K562 (cell line): ENCODE results near the gene KIAA0513. TPM values are rescaled to one million over a fixed set of nuclear protein-coding genes. Genes with fewer than 3 reads are reported as not detected.

Experiments used
- ATAC-seq: fragments of 200-7000 bp; cut with Tn5 transposase; 3 replicates; pipeline ENCODE4 v1.9.1; 2020; ENCODE audit warnings: moderate library complexity
- BruUV-seq: library from RNA; stranded (reverse); fragments of 400-500 nt; replicated peaks from 2 replicates; lab custom pipeline; 2021; lab: Mats Ljungman, UMichigan
- CTCF ChIA-PET: fragments of 300-600 bp; formaldehyde crosslinking; extraction: SDS; loops from one replicate; lab custom pipeline; 2021; ENCODE audit warnings: low intra/inter-chr PET ratio; lab: Yijun Ruan, JAX
- POLR2A ChIA-PET: fragments of 300-600, 350-650 bp; sonication (Branson Sonifier 250); formaldehyde crosslinking; extraction: SDS; loops from one replicate; lab custom pipeline; 2021; ENCODE audit warnings: antibody characterized with exemption, inconsistent platforms; lab: Yijun Ruan, JAX
- DNase-seq, 4 experiments: peaks; one replicate each; pipeline versions ENCODE4 v3.0.0 to v3.0.0-alpha.2; 2011 to 2018; ENCODE audit warnings: low spot score in 3 of 4, mixed read lengths in 3 of 4; ENCODE audit errors: extremely low read depth in 1 of 4
- FAIRE-seq: peaks from 2 replicates; lab custom pipeline; 2011; peaks lifted over from hg19 to GRCh38; lab: Jason Lieb, UNC
- H2AFZ ChIP-seq: 2 replicates; pipeline ENCODE4 v1.6.0; 2011; ENCODE audit warnings: low read depth, low read length, control low read depth, inconsistent platforms
- H3K27ac ChIP-seq: fragments of 200-600 bp; 3 replicates; pipeline ENCODE4 v1.8.0; 2011; ENCODE audit warnings: low read depth, mild to moderate bottlenecking, control low read depth, inconsistent platforms, low read length, moderate library complexity, mixed read lengths; ENCODE audit errors: extremely low read depth
- H3K27me3 ChIP-seq, 2 experiments: fragments of 300-600 bp in 1 of 2; 2 replicates in 1 of 2; 3 replicates in 1 of 2; pipeline versions ENCODE4 v1.6.0 to v1.8.0; 2011; ENCODE audit warnings: inconsistent platforms in 2 of 2, low read length in 2 of 2, mild to moderate bottlenecking in 1 of 2, mixed read lengths in 1 of 2, moderate library complexity in 1 of 2; ENCODE audit not compliant: control insufficient read depth in 2 of 2, insufficient read depth in 2 of 2
- H3K36me3 ChIP-seq: fragments of 300-600 bp; 3 replicates; pipeline ENCODE4 v1.8.0; 2011; ENCODE audit warnings: mild to moderate bottlenecking, low read length, inconsistent platforms; ENCODE audit not compliant: control insufficient read depth, insufficient read depth
- H3K4me1 ChIP-seq, 2 experiments: fragments of 200-600 bp in 1 of 2; replicated peaks in 1 of 2; 2 replicates in 1 of 2; 3 replicates in 1 of 2; pipeline versions ENCODE4 v1.5.1 to v1.8.0; 2011; ENCODE audit warnings: inconsistent platforms in 2 of 2, low read length in 2 of 2, mild to moderate bottlenecking in 1 of 2, mixed read lengths in 1 of 2, moderate library complexity in 1 of 2; ENCODE audit not compliant: control insufficient read depth in 2 of 2, insufficient read depth in 2 of 2
- H3K4me2 ChIP-seq: 2 replicates; pipeline ENCODE4 v1.6.1; 2011; ENCODE audit warnings: low read length, control low read depth, inconsistent platforms, mixed read lengths; ENCODE audit not compliant: insufficient read depth
- H3K4me3 ChIP-seq: fragments of 200-600 bp; sonication (generic), shearing (Covaris generic); 2 replicates; pipeline ENCODE4 v1.5.1; 2016; ENCODE audit warnings: control low read depth, inconsistent platforms
- H3K79me2 ChIP-seq: fragments of 200-600 bp; 3 replicates; pipeline ENCODE4 v1.8.0; 2011; ENCODE audit warnings: low read length, inconsistent platforms; ENCODE audit not compliant: control insufficient read depth, insufficient read depth
- H3K9ac ChIP-seq, 2 experiments: 2 replicates each; pipeline versions ENCODE4 v1.6.0 to v1.6.1; 2011; ENCODE audit warnings: low read depth in 2 of 2, low read length in 2 of 2, control low read depth in 1 of 2, inconsistent platforms in 1 of 2, mild to moderate bottlenecking in 1 of 2, mixed read lengths in 1 of 2; ENCODE audit not compliant: insufficient read depth in 1 of 2
- H3K9me1 ChIP-seq: one replicate; pipeline ENCODE4 v1.6.0; 2011; ENCODE audit warnings: inconsistent platforms, mild to moderate bottlenecking, low read length, moderate library complexity; ENCODE audit not compliant: control insufficient read depth, insufficient read depth
- H3K9me3 ChIP-seq: replicated peaks from 2 replicates; pipeline ENCODE4 v1.5.1; 2011; ENCODE audit warnings: low read depth, low read length, inconsistent platforms; ENCODE audit not compliant: control insufficient read depth, insufficient read depth
- H4K20me1 ChIP-seq: replicated peaks from 2 replicates; pipeline ENCODE4 v1.6.1; 2011; ENCODE audit warnings: low read length, inconsistent platforms, mixed read lengths; ENCODE audit not compliant: control insufficient read depth, insufficient read depth
- ADNP ChIP-seq: fragments of 200-800 bp; sonication (Bioruptor generic); IDR thresholded peaks from 2 replicates; pipeline ENCODE4 v1.6.1; 2016; ENCODE audit warnings: missing genetic modification characterization, missing compliant biosample characterization
- BMI1 ChIP-seq: fragments of 150-350 bp; IDR thresholded peaks from 2 replicates; pipeline ENCODE4 v1.6.1; 2014; ENCODE audit warnings: low read length
- BRD4 ChIP-seq: fragments of 200-600 bp; sonication (generic); IDR thresholded peaks from 2 replicates; pipeline ENCODE4 v1.6.1; 2017; ENCODE audit warnings: inconsistent platforms
- GATAD2A ChIP-seq: fragments of 450-650 bp; IDR thresholded peaks from 2 replicates; pipeline ENCODE4 v1.6.1; 2017
- JUND ChIP-seq, 2 experiments: IDR thresholded peaks; 2 replicates in 1 of 2; 3 replicates in 1 of 2; pipeline ENCODE4 v1.6.1; 2011; ENCODE audit warnings: borderline replicate concordance in 2 of 2, low read depth in 2 of 2, low read length in 2 of 2, improper control_type of control experiment in 1 of 2, missing biosample characterization in 1 of 2, missing genetic modification characterization in 1 of 2, missing genetic modification reagents in 1 of 2
- MAFF ChIP-seq: IDR thresholded peaks from 2 replicates; pipeline ENCODE4 v1.6.1; 2012; ENCODE audit warnings: low read length, improper control_type of control experiment
- MAZ ChIP-seq, 2 experiments: fragments of 450-650 bp in 1 of 2; sonication (generic) in 1 of 2; formaldehyde crosslinking; IDR thresholded peaks in 1 of 2; conservative IDR thresholded peaks in 1 of 2; 2 replicates each; pipeline versions ENCODE4 v1.4.0 to v1.5.0; 2020; ENCODE audit warnings: mild to moderate bottlenecking in 1 of 2, missing genetic modification reagents in 1 of 2
- NR2C1 ChIP-seq, 2 experiments: fragments of 450-650 bp; IDR thresholded peaks; 2 replicates each; pipeline ENCODE4 v1.6.1; 2017; ENCODE audit warnings: mild to moderate bottlenecking in 2 of 2, antibody characterized with exemption in 1 of 2, inconsistent platforms in 1 of 2, missing compliant biosample characterization in 1 of 2, missing genetic modification characterization in 1 of 2
- RAD21 ChIP-seq, 2 experiments: fragments of 250-450 bp in 1 of 2; fragments of 450-650 bp in 1 of 2; sonication (Bioruptor Pico) in 1 of 2; formaldehyde crosslinking in 1 of 2; IDR thresholded peaks in 1 of 2; conservative IDR thresholded peaks in 1 of 2; 2 replicates each; pipeline versions ENCODE4 v1.4.0 to v1.8.0; 2020 to 2022; ENCODE audit warnings: mild to moderate bottlenecking in 2 of 2, moderate library complexity in 1 of 2
- TEAD4 ChIP-seq, 2 experiments: sonication (generic) in 1 of 2; formaldehyde crosslinking in 1 of 2; IDR thresholded peaks; 2 replicates each; pipeline versions ENCODE4 v1.6.1 to v1.8.0; 2012 to 2022; ENCODE audit warnings: borderline replicate concordance in 1 of 2, inconsistent platforms in 1 of 2, low read length in 1 of 2, mild to moderate bottlenecking in 1 of 2, missing genetic modification reagents in 1 of 2
- ZNF232 ChIP-seq: sonication (generic); formaldehyde crosslinking; IDR thresholded peaks from 2 replicates; pipeline ENCODE4 v1.8.0; 2022; ENCODE audit warnings: mild to moderate bottlenecking, missing genetic modification reagents
- WGBS: fragments of 100-300 bp; shearing (Covaris generic); methylation state at CpG from one replicate; pipeline ENCODE4 v1.1.6; 2016; ENCODE audit warnings: low coverage, mixed read lengths; ENCODE audit not compliant: insufficient coverage; ENCODE audit errors: missing lambda C conversion rate; 5-methylcytosine and 5-hydroxymethylcytosine counted together
- in situ Hi-C: fragments of 300-500 bp; cut with MboI; formaldehyde crosslinking; loops from 4 replicates; pipeline ENCODE4 v1.15.0; 2018; ENCODE audit warnings: inconsistent platforms, mixed read lengths
- intact Hi-C: fragments of 100-400 bp; cut with micrococcal nuclease; formaldehyde crosslinking; loops from 2 replicates; pipeline ENCODE4 v1.14.2; 2022
- polyA plus RNA-seq, 8 experiments: library from polyadenylated mRNA; depleted of rRNA in 4 of 8; stranded (reverse) in 5 of 8; unstranded in 3 of 8; fragments of >200 nt; fragmentation: Nextera tagmentation in 2 of 8; fragmentation: Illumina TruSeq in 1 of 8; extraction: Ambion mirVana in 2 of 8; extraction: Trizol in 1 of 8; gene quantifications; 2 replicates each; pipeline versions ENCODE4 v1.2.1 to v1.2.3, GENCODE V29; 2011 to 2014; ENCODE audit warnings: inconsistent platforms in 1 of 8, missing spikeins in 1 of 8
- total RNA-seq, 7 experiments: library from RNA; depleted of rRNA in 6 of 7; stranded (reverse); fragments of >200 nt in 6 of 7; fragmentation: Illumina TruSeq in 2 of 7; extraction: Trizol in 2 of 7; gene quantifications; 2 replicates each; pipeline versions ENCODE4 v1.2.1 to v1.2.3, GENCODE V29; 2011 to 2021; ENCODE audit warnings: low replicate concordance in 1 of 7
- TF ChIP-seq, protein P1 (sequence below): fragments of 450-650 bp; formaldehyde crosslinking; IDR thresholded peaks from 2 replicates; pipeline ENCODE4 v1.4.0; 2020; ENCODE audit warnings: mild to moderate bottlenecking, moderate library complexity
- TF ChIP-seq, protein P2 (sequence below), 2 experiments: fragments of 150-350 bp in 1 of 2; IDR thresholded peaks; 2 replicates each; pipeline ENCODE4 v1.6.1; 2012 to 2016; ENCODE audit warnings: low read depth in 2 of 2, low read length in 2 of 2, mild to moderate bottlenecking in 1 of 2, moderate library complexity in 1 of 2
- TF ChIP-seq, protein P3 (sequence below): fragments of 450-650 bp; IDR thresholded peaks from 2 replicates; pipeline ENCODE4 v1.6.1; 2016; ENCODE audit warnings: low read depth, mild to moderate bottlenecking, moderate library complexity

Gene KIAA0513
- total and polyA plus RNA-seq, 9 of the 15 experiments (the other 6 are each of a cell fraction or from before 2014, with no cell fraction given) = 0.18 to 13.7 (median 10.2) TPM

DNA sequence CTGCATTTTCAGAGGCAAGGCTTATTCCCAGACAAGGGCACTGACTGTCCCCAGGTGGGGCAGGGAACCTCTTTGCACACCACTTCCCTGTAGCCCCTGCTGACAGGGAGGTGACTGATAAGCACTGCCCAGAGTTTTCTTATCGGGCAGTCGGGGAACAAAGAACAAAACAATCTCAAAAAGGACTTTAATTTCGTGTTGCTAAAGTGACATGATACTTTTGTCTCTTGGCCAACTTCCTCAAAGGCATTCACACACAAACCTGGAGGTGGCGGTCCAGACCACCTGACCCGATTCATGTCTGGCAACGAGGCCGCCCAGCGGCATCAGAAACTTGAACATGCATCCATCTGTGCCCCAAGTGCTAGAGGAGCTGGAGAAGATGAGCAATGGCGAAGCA is 45.2 kb upstream of the KIAA0513 start:
- ATAC-seq = peak; percentile 75
- CTCF ChIA-PET = interaction anchor here (0.6 to 1.5 kb wide), 4 partner anchors 103 to 226 kb away, joined by 3 to 10 read pairs (median 4); no protein-coding TSS in a partner anchor
- no TSS peak for BruUV-seq
- TF ChIP-seq ZNF232 (CRISPR knock-in tag) (no peak), ADNP (tag) (no peak), MAZ (CRISPR knock-in tag; conservative IDR thresholded peaks at IDR 0.05 in 1 of 2, IDR thresholded peaks at IDR 0.05 in 1 of 2) (peak in 1 of 2 experiments; percentile 50; a peak in 1 of 4 replicates), NR2C1 (IDR thresholded peaks at IDR 0.05) (no peak), NR2C1 (tag; IDR thresholded peaks at IDR 0.05) (no peak), MAFF (no peak), BRD4 (no peak), BMI1 (no peak), GATAD2A (no peak), TEAD4 (IDR thresholded peaks at IDR 0.05; ENCODE audit: low read length) (0 out of 2 replicates have a peak, but pooled peaks have one; percentile 41), TEAD4 (CRISPR knock-in tag; IDR thresholded peaks at IDR 0.05; ENCODE audit: borderline replicate concordance) (no peak), RAD21 (CRISPR knock-in tag; conservative IDR thresholded peaks at IDR 0.05 in 1 of 2, IDR thresholded peaks at IDR 0.05 in 1 of 2) (peak; percentile 73 to 85), JUND (IDR thresholded peaks at IDR 0.05; ENCODE audit: borderline replicate concordance, low read depth, low read length) (0 out of 2 replicates have a peak, but pooled peaks have one; percentile 13), JUND (tag; IDR thresholded peaks at IDR 0.05; ENCODE audit: borderline replicate concordance, low read depth, low read length) (peak; percentile 46; the same call in 1 of the 3 replicates)
- TF ChIP-seq, protein P1, sequence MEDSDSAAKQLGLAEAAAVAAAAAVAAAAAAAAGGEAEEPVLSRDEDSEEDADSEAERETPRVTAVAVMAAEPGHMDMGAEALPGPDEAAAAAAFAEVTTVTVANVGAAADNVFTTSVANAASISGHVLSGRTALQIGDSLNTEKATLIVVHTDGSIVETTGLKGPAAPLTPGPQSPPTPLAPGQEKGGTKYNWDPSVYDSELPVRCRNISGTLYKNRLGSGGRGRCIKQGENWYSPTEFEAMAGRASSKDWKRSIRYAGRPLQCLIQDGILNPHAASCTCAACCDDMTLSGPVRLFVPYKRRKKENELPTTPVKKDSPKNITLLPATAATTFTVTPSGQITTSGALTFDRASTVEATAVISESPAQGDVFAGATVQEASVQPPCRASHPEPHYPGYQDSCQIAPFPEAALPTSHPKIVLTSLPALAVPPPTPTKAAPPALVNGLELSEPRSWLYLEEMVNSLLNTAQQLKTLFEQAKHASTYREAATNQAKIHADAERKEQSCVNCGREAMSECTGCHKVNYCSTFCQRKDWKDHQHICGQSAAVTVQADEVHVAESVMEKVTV = peak; percentile 62; the same call in 1 of the 2 replicates
- TF ChIP-seq, protein P2, sequence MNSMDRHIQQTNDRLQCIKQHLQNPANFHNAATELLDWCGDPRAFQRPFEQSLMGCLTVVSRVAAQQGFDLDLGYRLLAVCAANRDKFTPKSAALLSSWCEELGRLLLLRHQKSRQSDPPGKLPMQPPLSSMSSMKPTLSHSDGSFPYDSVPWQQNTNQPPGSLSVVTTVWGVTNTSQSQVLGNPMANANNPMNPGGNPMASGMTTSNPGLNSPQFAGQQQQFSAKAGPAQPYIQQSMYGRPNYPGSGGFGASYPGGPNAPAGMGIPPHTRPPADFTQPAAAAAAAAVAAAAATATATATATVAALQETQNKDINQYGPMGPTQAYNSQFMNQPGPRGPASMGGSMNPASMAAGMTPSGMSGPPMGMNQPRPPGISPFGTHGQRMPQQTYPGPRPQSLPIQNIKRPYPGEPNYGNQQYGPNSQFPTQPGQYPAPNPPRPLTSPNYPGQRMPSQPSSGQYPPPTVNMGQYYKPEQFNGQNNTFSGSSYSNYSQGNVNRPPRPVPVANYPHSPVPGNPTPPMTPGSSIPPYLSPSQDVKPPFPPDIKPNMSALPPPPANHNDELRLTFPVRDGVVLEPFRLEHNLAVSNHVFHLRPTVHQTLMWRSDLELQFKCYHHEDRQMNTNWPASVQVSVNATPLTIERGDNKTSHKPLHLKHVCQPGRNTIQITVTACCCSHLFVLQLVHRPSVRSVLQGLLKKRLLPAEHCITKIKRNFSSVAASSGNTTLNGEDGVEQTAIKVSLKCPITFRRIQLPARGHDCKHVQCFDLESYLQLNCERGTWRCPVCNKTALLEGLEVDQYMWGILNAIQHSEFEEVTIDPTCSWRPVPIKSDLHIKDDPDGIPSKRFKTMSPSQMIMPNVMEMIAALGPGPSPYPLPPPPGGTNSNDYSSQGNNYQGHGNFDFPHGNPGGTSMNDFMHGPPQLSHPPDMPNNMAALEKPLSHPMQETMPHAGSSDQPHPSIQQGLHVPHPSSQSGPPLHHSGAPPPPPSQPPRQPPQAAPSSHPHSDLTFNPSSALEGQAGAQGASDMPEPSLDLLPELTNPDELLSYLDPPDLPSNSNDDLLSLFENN (IDR thresholded peaks at IDR 0.05; ENCODE audit: low read depth in 2 of 2, low read length in 2 of 2) = no peak
- TF ChIP-seq, protein P3, sequence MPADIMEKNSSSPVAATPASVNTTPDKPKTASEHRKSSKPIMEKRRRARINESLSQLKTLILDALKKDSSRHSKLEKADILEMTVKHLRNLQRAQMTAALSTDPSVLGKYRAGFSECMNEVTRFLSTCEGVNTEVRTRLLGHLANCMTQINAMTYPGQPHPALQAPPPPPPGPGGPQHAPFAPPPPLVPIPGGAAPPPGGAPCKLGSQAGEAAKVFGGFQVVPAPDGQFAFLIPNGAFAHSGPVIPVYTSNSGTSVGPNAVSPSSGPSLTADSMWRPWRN = no peak

More for the DNA sequence above, 45.2 kb upstream of the KIAA0513 start:
- Histone ChIP-seq H2AFZ (no peak overlapping the region), H3K36me3 (peaks cover 85% of the 10 kb centered on the region), H3K9me1 (peaks cover 9% of the 10 kb centered on the region), H3K9me3 (no peaks in the 10 kb centered on the region), H3K4me1 (peaks cover 17 to 28% of the 10 kb centered on the region in 2 experiments), H3K27ac (no peak overlapping the region), H3K4me3 (no peak overlapping the region), H3K9ac (peak overlapping the region in 1 of 2 experiments; percentile 59; a peak in 2 of 4 replicates), H3K27me3 (no peaks in the 10 kb centered on the region), H4K20me1 (peaks cover 9% of the 10 kb centered on the region; the same call in 1 of the 2 replicates), H3K4me2 (0 out of 2 replicates have a peak overlapping the region, but pooled peaks have one; percentile 9), H3K79me2 (no peaks in the 10 kb centered on the region)
- WGBS = 30% methylated on average over 9 of the region's 9 CpGs
- intact Hi-C loops (loop anchor here (2.0 kb wide), 2 partner anchors 74 to 104 kb away; no protein-coding TSS in a partner anchor), in situ Hi-C loops (no loop called here)
- DNase-seq (peak; percentile 52 to 70 (median 56)), FAIRE-seq (peak; percentile 69)
- POLR2A ChIA-PET = interaction anchor here (0.8 to 1.3 kb wide), 3 partner anchors 10 to 168 kb away, joined by 3 to 7 read pairs (median 4); partner anchors contain the start of gene ZDHHC7
